Psoas muscle (tissue), 8 donors: ENCODE results near the gene MELTF. TPM values are rescaled to one million over a fixed set of nuclear protein-coding genes. Genes with fewer than 3 reads are reported as not detected.
A peak's percentile ranks its signal among the peaks of the same experiment; 100 is the strongest.

ENCODE experiments used
- ATAC-seq, 4 donors: fragments of 200-7000 bp; cut with Tn5 transposase; one replicate each; pipeline ENCODE4 v1.9.1; 2020; ENCODE audit warnings: moderate library complexity in 3 of 4, mild to moderate bottlenecking in 2 of 4
- DNase-seq, 2 donors: peaks; one replicate each; pipeline ENCODE4 v3.0.0-alpha.2; 2020
- H3K27ac ChIP-seq: fragments of 200-600 bp; one replicate; pipeline ENCODE4 v1.8.0; 2022
- H3K27me3 ChIP-seq, 3 donors: fragments of 200-600 bp in 1 of 3; one replicate each; pipeline versions ENCODE4 v1.6.1 to v1.8.0; 2013 to 2022; ENCODE audit warnings: low read length in 2 of 3, mild to moderate bottlenecking in 2 of 3, moderate library complexity in 1 of 3; ENCODE audit not compliant: insufficient read depth in 3 of 3
- H3K36me3 ChIP-seq, 2 donors: fragments of 200-600 bp in 1 of 2; one replicate each; pipeline versions ENCODE4 v1.6.1 to v1.8.0; 2013 to 2022; ENCODE audit warnings: low read depth in 1 of 2, mild to moderate bottlenecking in 1 of 2, moderate library complexity in 1 of 2; ENCODE audit not compliant: insufficient read depth in 1 of 2
- H3K4me1 ChIP-seq: fragments of 200-600 bp; one replicate; pipeline ENCODE4 v1.8.0; 2022
- H3K4me3 ChIP-seq: fragments of 200-600 bp; one replicate; pipeline ENCODE4 v1.8.0; 2022; ENCODE audit warnings: mild to moderate bottlenecking
- H3K9me3 ChIP-seq: fragments of 200-600 bp; one replicate; pipeline ENCODE4 v1.8.0; 2022
- CTCF ChIP-seq: fragments of 200-600 bp; IDR thresholded peaks from one replicate; pipeline ENCODE4 v1.8.0; 2022; ENCODE audit warnings: antibody characterized with exemption
- WGBS, 3 donors: extraction: QIAGEN DNeasy Blood & Tissue Kit; methylation state at CpG; one replicate each; pipeline versions ENCODE4 v1.1.6 to v1.1.7; 2013; 5-methylcytosine and 5-hydroxymethylcytosine counted together
- intact Hi-C, 2 donors: fragments of 100-400 bp; cut with DNase I; formaldehyde crosslinking; loops; one replicate each; pipeline versions ENCODE4 v1.11.0 to v1.14.2; 2022
- polyA plus RNA-seq, 3 donors: library from polyadenylated mRNA; stranded (reverse); fragments of 200-250 nt; gene quantifications; one replicate each; pipeline ENCODE4 v1.2.3, GENCODE V29; 2013
- total RNA-seq, 4 donors: library from RNA; stranded (reverse); fragmentation: NEBNext Ultra II Directional in 2 of 4; extraction: Animal tissue kit (Norgen Biotek cat#: 25700) in 2 of 4; gene quantifications; one replicate each; pipeline versions ENCODE4 v1.2.1 to v1.2.4, GENCODE V29; 2021 to 2023
- donor health status: healthy with polysubstance abuse.
- donor health status: DM: no; HTN: no; CAD: no; lungs with moderate emphysema.
- donor health status: Bipolar disorder and iron deficiency.
- donor health status: healthy.
- donor health status: DM: yes; HTN: yes; CAD: no.
- donor health status: DM: no; HTN: no; CAD: no.
- donor health status: DM: no; HTN: no; CAD: no.
- donor health status: DM: yes; HTN: yes; CAD: no.

The MELTF gene
- total and polyA plus RNA-seq, 7 donors: 0.23 to 0.97 (median 0.55) TPM

GRCh38 chr3:196996454-196997265 lies 33.0 kb downstream of the MELTF start:
- no peak for TF ChIP-seq CTCF
- intact Hi-C loops: no loop called here
- Histone ChIP-seq H3K4me1 (peaks cover 11% of the 10 kb centered on the region), H3K9me3 (no peaks in the 10 kb centered on the region), H3K27ac (peak overlapping the region; percentile 85), H3K4me3 (peak overlapping the region; percentile 18), H3K27me3 (no peaks in the 10 kb centered on the region), H3K36me3 (no peaks in the 10 kb centered on the region)
- DNase-seq (peak in 1 of 2 donors; percentile 58), ATAC-seq (peak; percentile 59 to 77 (median 72))
- 17 to 50% (median 35%) methylated on average over 17 of the region's 17 CpGs for WGBS, 3 donors

GRCh38 chr3:196995646-196996355 lies 33.8 kb downstream of the MELTF start:
- Histone ChIP-seq H3K4me1 (peaks cover 11% of the 10 kb centered on the region), H3K4me3 (no peak overlapping the region), H3K27ac (peak overlapping the region; percentile 85), H3K9me3 (no peaks in the 10 kb centered on the region), H3K27me3 (no peaks in the 10 kb centered on the region), H3K36me3 (no peaks in the 10 kb centered on the region)
- DNase-seq (peak in 1 of 2 donors; percentile 30), ATAC-seq (peak in 2 of 4 donors; percentile 13 to 26)
- no peak for TF ChIP-seq CTCF
- 59 to 75% (median 63%) methylated on average over 14 of the region's 14 CpGs for WGBS, 3 donors
- intact Hi-C loops: no loop called here

- Histone ChIP-seq H3K4me3 (no peak overlapping the region), H3K27me3 (no peaks in the 10 kb centered on the region), H3K36me3 (no peaks in the 10 kb centered on the region), H3K4me1 (peaks cover 11% of the 10 kb centered on the region), H3K27ac (no peak overlapping the region), H3K9me3 (no peaks in the 10 kb centered on the region)
- intact Hi-C loops: no loop called here
- 93 to 97% (median 94%) methylated on average over 19 of the region's 19 CpGs for WGBS, 3 donors
- ATAC-seq (no peak), DNase-seq (no peak)
- no peak for TF ChIP-seq CTCF
Measured at GRCh38 chr3:196995027-196995426, 34.6 kb downstream of the MELTF start.

- Histone ChIP-seq H3K36me3 (no peaks in the 10 kb centered on the region), H3K4me1 (peaks cover 11% of the 10 kb centered on the region), H3K4me3 (no peak overlapping the region), H3K27me3 (no peaks in the 10 kb centered on the region), H3K27ac (no peak overlapping the region), H3K9me3 (no peaks in the 10 kb centered on the region)
- no peak for ATAC-seq
- intact Hi-C loops: no loop called here
- no peak for DNase-seq
- TF ChIP-seq CTCF: no peak
- WGBS, 3 donors: 72 to 77% (median 75%) methylated on average over 16 of the region's 16 CpGs
Measured at GRCh38 chr3:196994056-196994455, 35.6 kb downstream of the MELTF start.
